Hematopoietic multipotent progenitor cell treated with erythropoietin and hydrocortisone succinate and interleukin-3 and kit ligand, for 4 days (in vitro differentiated cells): ENCODE data around the gene IL17REL.
"Not testable (repeated sequence)": the region's sequence is repeated elsewhere in the genome, so short reads cannot be mapped to it uniquely, and the experiment has no call there.

Experiments
- DNase-seq: peaks from one replicate; pipeline ENCODE4 v3.0.0-alpha.2; 2015

IL17REL gene

GRCh38 chr22:50001388-50002231 lies 11.0 kb downstream of the IL17REL start:
- DNase-seq = peak; percentile 80

- no peak for DNase-seq
These were observed 11.8 kb downstream of the IL17REL start for GRCh38 chr22:50000587-50001387.

GRCh38 chr22:49999946-50000586 lies 12.5 kb downstream of the IL17REL start:
- DNase-seq = no peak

- peak; percentile 46 for DNase-seq
These were observed 13.3 kb downstream of the IL17REL start for GRCh38 chr22:49999063-49999945.

- no peak for DNase-seq
These were observed 13.9 kb downstream of the IL17REL start for GRCh38 chr22:49998718-49999062.

- no peak for DNase-seq
These were observed 14.4 kb downstream of the IL17REL start for GRCh38 chr22:49997932-49998717.

- DNase-seq = no peak
These were observed 15.3 kb downstream of the IL17REL start for GRCh38 chr22:49997251-49997599.

GRCh38 chr22:49996518-49997250 lies 15.9 kb downstream of the IL17REL start:
- DNase-seq = no peak

- no peak for DNase-seq
These were observed 16.4 kb downstream of the IL17REL start for GRCh38 chr22:49996119-49996517.

GRCh38 chr22:49995361-49996118 lies 17.0 kb downstream of the IL17REL start:
- no peak for DNase-seq

GRCh38 chr22:49995041-49995360 lies 17.6 kb downstream of the IL17REL start:
- DNase-seq = no peak

GRCh38 chr22:49994361-49995040 lies 18.1 kb downstream of the IL17REL start:
- DNase-seq = no peak

GRCh38 chr22:49993649-49994360 lies 18.8 kb downstream of the IL17REL start:
- no peak for DNase-seq

GRCh38 chr22:49992921-49993648 lies 19.5 kb downstream of the IL17REL start:
- DNase-seq = peak; percentile 82

- DNase-seq = no peak
These were observed 20.5 kb downstream of the IL17REL start for GRCh38 chr22:49991907-49992533.

- no peak for DNase-seq
These were observed 21.4 kb downstream of the IL17REL start for GRCh38 chr22:49991167-49991566.

- DNase-seq = not testable (repeated sequence)
These were observed 22.7 kb downstream of the IL17REL start for GRCh38 chr22:49989826-49990225.

GRCh38 chr22:49986325-49986724 lies 26.2 kb downstream of the IL17REL start:
- DNase-seq = no peak
